ENCODE results near the gene BMP7.

Gene BMP7

GRCh38 chr20:57198132-57199072 lies 68.0 kb downstream of the BMP7 start:
- no peak overlapping the region for H3K4me3 ChIP-seq (ENCODE audit: low read length)
- no peak for TF ChIP-seq CTCF (conservative IDR thresholded peaks at IDR 0.05; ENCODE audit: low read depth, low read length)
- no peak for DNase-seq (ENCODE audit: low read depth)

- DNase-seq (ENCODE audit: low read depth) = no peak
- TF ChIP-seq CTCF (conservative IDR thresholded peaks at IDR 0.05; ENCODE audit: low read depth, low read length) = no peak
- no peak overlapping the region for H3K4me3 ChIP-seq (ENCODE audit: low read length)
Measured at GRCh38 chr20:57197352-57198131, 68.9 kb downstream of the BMP7 start.

DNA sequence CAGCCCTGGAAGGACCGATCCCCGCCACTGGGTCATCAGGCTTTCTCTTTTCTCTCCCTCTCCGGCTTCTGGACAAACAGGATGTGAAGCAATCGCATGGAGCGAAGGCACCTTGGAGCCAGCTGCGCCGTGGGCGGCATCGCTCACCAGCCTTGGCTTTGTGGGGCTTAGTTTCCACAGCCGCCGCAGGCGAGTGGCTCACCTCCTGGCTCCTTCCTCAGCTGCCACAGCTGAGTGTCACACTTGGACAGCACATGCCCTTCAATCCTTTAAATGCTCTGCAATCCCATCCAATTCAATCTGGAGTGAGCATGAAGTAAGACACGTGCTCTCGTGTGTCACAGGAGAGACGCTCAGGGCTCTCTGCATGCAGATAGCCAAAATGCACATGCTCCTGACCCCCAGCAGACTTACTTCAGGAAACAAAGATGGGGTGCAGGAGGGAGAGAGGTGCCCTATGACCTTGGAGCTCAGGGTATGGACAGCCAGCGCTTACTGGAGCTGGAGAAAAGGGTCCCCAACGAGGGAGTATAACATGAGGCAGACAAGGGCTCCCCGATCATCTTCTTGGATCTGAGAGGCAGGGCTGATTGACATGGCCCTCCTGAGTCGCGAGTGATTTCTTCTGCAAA lies 70.9 kb downstream of the BMP7 start:
- DNase-seq (ENCODE audit: low read depth) = no peak
- no peak for TF ChIP-seq CTCF (conservative IDR thresholded peaks at IDR 0.05; ENCODE audit: low read depth, low read length)
- H3K4me3 ChIP-seq (ENCODE audit: low read length) = no peak overlapping the region

DNA sequence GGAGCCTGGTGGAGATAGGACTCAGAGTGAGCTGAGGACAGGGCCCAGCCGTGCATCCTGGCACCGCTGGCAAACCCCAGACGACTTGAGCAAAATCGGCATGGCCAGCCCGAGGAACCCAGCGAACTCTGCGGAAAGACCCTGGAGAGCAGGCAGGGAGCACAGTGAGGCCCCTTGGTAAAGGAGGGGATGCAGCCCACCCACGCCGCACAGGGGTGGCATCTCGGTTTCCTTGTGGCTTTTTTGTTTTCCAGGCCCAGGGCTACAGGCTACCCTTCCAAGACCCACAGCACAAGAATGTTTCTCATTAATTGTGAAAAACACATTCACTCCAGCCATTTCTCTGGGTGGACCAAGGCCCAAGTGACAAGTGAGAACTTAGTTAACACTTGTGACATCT lies 71.4 kb downstream of the BMP7 start:
- no peak for TF ChIP-seq CTCF (conservative IDR thresholded peaks at IDR 0.05; ENCODE audit: low read depth, low read length)
- H3K4me3 ChIP-seq (ENCODE audit: low read length) = no peak overlapping the region
- no peak for DNase-seq (ENCODE audit: low read depth)

GRCh38 chr20:57194154-57194553 lies 72.3 kb downstream of the BMP7 start:
- TF ChIP-seq CTCF (conservative IDR thresholded peaks at IDR 0.05; ENCODE audit: low read depth, low read length) = no peak

GRCh38 chr20:57193094-57193493 lies 73.3 kb downstream of the BMP7 start:
- no peak overlapping the region for H3K4me3 ChIP-seq (ENCODE audit: low read length)
- TF ChIP-seq CTCF (conservative IDR thresholded peaks at IDR 0.05; ENCODE audit: low read depth, low read length) = no peak
- DNase-seq (ENCODE audit: low read depth) = no peak

More at GRCh38 chr20:57194154-57194553, 72.3 kb downstream of the BMP7 start:
- DNase-seq (ENCODE audit: low read depth) = no peak
- H3K4me3 ChIP-seq (ENCODE audit: low read length) = no peak overlapping the region

Data from retinal pigment epithelial cell (primary cell).